Measurements from ENCODE around the gene KLKB1.
A peak's percentile ranks its signal among the peaks of the same experiment; 100 is the strongest.

Gene KLKB1

DNA sequence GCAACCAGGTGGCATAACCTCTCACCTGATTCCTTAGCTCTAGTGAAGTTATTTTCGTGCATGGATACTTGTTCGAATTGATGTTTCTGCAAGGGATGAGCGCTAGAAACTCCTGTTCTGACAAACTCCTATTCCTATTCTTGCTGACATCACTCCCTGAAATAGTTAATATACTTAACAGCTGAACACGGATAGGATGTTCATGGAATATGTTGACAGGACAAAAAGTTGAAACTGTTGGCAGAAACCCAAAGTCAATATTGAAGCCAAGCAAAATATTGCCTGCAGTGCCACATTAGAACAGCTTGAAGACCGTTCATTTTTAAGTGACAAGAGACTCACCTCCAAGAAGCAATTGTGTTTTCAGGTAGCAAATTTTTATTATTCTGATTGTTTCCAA, at the start of gene KLKB1:
Gene KLKB1 (plus strand): TSS at position 287 of the 400 bp plus-strand sequence. CDS start 689 bp downstream, outside the sequence.
- no peak for DNase-seq (ENCODE audit: low spot score)
- TF ChIP-seq, protein P1, sequence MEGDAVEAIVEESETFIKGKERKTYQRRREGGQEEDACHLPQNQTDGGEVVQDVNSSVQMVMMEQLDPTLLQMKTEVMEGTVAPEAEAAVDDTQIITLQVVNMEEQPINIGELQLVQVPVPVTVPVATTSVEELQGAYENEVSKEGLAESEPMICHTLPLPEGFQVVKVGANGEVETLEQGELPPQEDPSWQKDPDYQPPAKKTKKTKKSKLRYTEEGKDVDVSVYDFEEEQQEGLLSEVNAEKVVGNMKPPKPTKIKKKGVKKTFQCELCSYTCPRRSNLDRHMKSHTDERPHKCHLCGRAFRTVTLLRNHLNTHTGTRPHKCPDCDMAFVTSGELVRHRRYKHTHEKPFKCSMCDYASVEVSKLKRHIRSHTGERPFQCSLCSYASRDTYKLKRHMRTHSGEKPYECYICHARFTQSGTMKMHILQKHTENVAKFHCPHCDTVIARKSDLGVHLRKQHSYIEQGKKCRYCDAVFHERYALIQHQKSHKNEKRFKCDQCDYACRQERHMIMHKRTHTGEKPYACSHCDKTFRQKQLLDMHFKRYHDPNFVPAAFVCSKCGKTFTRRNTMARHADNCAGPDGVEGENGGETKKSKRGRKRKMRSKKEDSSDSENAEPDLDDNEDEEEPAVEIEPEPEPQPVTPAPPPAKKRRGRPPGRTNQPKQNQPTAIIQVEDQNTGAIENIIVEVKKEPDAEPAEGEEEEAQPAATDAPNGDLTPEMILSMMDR (IDR thresholded peaks at IDR 0.05; ENCODE audit: extremely low read depth, missing control alignments): no peak

DNA sequence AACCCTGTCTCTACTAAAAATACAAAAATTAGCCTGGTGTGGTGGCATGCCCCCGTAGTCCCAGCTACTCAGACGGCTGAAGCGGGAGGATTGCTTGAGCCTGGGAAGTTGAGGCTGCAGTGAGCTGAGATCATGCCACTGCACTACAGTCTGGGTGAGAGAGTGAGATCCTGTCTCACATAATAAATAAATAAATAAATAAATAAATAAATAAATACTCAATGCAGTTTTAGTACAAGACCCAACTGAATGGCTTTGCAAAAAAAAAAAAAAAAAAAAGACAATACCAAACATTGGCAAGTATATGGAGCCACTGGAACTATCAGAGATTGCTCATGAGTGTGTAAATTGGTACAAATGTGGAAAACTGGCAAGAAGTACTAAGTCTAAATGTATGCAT, 39.2 kb upstream of the KLKB1 start:
- TF ChIP-seq, protein P1 (IDR thresholded peaks at IDR 0.05; ENCODE audit: extremely low read depth, missing control alignments): no peak
- no peak for DNase-seq (ENCODE audit: low spot score)

DNA sequence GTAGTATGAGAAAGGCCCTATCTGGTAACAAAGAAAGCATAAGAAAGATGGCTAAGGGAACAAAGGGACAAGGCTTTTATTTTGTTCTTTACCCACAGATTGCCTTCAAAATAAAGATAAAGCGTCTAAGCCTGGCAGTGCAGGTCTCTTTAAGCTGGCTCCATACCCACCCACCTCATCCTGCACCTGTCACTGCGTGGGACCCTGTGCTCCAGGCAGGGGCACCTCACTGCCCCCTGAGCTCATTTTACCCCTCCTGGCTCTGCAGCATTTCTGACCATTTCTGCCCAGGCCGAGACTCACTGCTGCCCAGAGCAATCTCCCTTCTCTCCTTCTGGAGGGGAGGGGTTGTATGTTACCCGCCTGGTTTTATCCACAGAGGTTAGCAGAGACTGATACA, 37.7 kb upstream of the KLKB1 start:
- DNase-seq (ENCODE audit: low spot score): no peak

DNA sequence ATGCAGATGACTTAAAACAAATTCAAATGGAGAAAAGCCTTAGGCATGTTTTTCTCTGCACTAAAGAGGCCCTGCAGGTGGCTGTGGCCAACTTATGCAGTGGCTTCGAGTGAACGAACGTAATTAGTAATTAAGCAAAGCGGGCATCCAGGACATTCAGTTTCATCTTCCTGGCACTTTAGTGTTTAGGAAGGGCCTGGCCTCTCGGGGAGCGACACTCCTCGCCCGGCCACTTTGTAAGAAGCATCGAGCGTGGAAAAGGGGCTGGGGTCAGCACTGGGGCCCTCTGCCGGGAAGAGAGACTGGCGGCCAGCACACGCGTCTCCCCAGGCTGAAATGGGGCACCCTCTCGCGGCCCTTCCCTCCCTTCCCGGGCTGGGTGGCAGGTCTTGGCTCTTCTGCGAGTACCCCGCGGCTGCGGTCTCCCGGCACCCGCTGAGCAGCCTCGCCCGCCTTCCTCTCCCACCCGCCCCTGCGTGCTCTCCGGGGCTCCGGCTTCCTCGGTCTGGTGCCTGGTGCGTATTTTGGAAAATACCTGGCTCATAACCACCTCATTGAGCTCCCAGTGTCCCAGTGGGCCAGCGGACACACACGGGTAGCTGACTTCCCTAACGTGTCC, 36.6 kb upstream of the KLKB1 start:
- TF ChIP-seq, protein P1 (IDR thresholded peaks at IDR 0.05; ENCODE audit: extremely low read depth, missing control alignments): no peak
- peak; percentile 66 for DNase-seq (ENCODE audit: low spot score)

More for the DNA sequence above, 37.7 kb upstream of the KLKB1 start:
- TF ChIP-seq, protein P1 (IDR thresholded peaks at IDR 0.05; ENCODE audit: extremely low read depth, missing control alignments): no peak

DNA sequence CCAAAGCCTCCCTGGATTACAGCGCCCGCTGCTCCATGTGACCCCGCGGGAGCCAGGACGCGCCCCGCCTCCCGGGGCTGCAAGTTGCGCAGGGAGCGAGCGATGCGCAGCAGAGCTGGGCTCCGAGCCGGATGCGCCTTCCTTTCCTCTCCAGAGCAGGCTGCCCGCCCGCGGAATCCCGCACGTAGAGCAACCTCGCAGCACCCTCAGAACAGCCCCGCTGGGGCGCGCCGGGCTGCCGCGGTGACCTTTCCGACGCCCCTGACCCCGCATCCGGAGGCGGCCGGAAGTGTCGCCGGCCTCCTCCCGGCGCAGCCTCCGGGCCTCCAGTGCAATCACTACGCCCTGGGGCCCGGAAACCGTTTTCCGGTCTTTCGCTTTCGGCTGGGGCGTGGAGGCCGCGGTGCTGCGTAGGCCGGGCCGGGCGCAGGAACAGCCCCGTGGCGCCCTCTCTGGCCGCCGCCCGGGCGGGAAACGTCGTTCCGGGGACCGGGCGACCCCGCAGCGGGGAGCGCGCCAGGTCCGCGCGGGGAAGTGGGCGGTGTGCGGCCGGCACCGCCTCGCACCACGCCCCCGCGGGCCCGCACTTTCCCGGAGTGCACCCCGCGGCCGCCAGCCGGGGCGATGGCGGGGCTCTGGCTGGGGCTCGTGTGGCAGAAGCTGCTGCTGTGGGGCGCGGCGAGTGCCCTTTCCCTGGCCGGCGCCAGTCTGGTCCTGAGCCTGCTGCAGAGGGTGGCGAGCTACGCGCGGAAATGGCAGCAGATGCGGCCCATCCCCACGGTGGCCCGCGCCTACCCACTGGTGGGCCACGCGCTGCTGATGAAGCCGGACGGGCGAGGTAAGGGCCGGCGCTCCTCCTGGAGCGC, 35.9 kb upstream of the KLKB1 start, which contains the start of gene CYP4V2:
Gene CYP4V2 (plus strand): TSS at position 368 of the 866 bp plus-strand sequence. CDS start 257 bp downstream, at position 625.
- peak; percentile 96 for DNase-seq (ENCODE audit: low spot score)
- TF ChIP-seq, protein P1 (IDR thresholded peaks at IDR 0.05; ENCODE audit: extremely low read depth, missing control alignments): peak; percentile 75

DNA sequence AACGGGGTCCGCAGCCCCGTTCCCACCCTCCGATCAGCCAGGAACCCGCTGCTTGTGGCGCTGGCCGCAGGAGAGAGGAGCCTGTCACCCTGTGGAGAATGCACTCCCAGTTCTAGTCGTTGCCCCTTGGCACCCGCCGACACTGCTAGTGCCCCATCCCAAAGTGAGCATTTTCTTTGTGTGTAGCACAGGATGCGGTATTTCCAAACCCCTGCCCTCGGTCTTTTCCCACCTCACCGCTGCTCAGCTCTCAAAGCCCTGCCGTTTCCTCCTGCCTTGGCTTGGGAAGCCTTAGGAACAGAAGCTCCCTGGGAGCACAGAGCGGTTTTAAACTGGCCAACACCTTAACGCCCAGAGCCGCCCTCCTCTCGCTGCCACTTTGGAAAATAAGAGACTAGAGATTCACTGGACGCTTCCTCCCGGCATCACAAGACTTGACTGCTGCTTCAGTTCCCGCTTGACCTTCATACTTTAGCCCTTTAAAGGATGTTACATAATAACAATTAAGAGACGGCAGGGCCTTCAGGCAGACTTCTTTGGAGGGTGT, 35.2 kb upstream of the KLKB1 start:
- peak; percentile 45 for DNase-seq (ENCODE audit: low spot score)
- TF ChIP-seq, protein P1 (IDR thresholded peaks at IDR 0.05; ENCODE audit: extremely low read depth, missing control alignments): no peak

DNA sequence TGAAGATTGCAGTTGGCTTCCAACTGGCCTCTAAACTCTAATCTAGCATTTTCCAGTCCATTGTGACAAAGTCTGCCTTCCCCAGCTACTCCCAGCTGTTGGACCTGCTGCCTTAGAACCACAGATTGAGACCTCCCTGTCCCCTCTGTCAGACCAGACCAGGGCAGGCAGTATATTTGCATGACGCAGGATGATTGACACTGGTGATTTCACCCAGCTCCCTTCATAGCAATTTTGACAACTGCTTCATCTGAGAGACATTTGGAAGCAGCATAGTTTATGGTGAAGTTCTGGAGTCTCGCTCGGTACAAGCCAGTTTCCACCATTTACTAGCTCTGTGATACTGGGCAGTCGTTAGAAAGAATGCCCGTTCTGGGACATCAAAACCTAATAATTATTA, 33.5 kb upstream of the KLKB1 start:
- TF ChIP-seq, protein P1 (IDR thresholded peaks at IDR 0.05; ENCODE audit: extremely low read depth, missing control alignments): no peak

More for the DNA sequence above, 33.5 kb upstream of the KLKB1 start:
- DNase-seq (ENCODE audit: low spot score): no peak
